HG03108 (cell line): ENCODE measurements around the gene GBE1.

Source experiments
- ATAC-seq: cut with Tn5 transposase; IDR thresholded peaks from one replicate; pipeline ENCODE4 v1.9.1; 2021; ENCODE audit warnings: moderate library complexity; ENCODE audit not compliant: unreplicated experiment

The GBE1 gene

DNA sequence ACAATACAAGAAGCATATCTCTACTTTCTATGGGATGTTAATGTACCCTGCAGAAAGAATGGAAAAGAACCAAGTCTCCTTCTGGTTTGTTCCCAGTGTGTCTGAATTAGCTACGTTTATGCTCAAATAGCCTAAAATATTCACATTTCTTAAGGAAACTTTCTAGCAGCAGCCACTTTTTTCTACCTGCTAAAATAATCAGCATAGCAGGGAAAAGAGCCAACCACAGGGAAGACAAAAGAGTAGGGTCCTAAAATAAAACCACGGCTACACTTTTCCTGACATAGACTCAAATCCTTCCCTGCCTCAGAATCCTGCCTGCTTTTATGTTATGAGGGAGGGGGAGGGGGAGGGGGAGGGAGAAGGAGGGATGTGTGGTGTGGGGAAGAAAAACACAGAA is 136.7 kb downstream of the GBE1 start:
- ATAC-seq = no peak

DNA sequence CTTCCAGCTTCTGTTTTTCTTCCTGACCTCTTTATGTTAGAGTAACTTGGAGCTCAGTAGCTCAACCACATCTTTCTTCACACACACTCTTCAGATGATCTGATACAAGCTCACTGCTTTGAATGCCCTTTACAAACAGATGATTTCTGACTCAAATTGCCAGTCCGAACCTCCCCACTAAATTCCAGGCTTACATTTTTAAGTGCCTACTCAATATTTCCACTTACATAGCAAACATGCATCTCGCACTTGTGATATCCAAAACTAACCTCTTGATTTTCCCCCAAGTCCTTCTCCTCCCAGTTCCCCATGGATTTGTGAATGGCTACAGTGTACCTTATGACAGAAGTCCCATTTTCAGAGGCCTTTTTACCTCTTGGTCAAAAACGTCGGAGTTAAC is 139.1 kb downstream of the GBE1 start:
- ATAC-seq = no peak

DNA sequence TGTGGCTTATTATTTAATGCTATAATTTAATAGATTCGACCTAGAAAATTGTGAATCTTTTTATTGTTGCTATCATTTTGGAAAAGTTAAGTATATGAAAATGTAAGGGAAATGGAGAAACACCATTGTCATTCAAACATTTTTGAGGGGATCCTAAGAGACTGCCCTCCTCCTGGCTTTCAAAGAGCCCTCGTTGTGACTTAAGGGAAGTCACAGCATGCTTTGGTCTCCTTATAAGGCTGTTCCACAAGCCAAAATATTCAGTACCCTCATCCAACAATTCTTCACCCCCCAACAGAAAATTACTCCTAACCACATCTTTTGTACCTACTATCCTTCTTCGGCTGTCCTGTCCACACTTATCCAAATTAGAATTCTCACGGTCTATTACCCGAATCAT is 140.2 kb downstream of the GBE1 start:
- no peak for ATAC-seq

DNA sequence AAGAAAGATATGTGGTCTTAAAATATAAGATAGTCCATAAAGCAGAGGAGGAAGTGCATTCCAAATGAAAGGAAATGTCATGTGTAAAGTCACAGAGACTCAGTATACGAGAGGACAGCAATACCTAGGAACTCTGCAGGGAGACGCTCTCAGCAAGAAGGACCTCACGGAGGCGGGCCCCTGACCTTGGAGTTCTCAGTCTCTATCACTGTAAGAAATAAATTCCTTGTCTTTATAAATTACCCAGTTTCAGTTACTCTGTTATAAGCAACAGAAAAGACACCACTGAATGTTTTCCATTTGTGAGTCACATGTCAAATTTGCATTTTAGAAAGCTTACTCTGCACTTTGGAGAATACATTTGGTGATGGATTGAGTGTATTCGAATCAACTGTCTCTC is 140.6 kb downstream of the GBE1 start:
- no peak for ATAC-seq

DNA sequence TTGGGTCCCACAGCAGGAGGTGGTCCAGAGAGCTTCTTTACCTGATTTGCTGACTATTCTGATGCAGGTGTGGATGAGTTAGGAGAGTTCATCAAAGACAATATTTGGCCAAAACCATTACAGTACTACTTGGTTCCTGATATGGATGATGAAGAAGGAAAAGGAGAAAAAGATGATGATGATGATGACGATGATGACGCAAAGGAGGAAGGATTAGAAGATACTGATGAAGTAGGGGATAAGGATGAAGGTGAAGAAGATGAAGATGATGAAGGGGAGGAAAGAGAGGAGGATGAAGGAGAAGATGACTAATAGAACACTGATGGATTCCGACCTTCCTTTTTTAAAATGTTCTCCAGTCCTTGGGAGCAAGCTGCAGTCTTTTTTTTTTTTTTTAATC is 148.7 kb downstream of the GBE1 start:
- ATAC-seq = no peak

DNA sequence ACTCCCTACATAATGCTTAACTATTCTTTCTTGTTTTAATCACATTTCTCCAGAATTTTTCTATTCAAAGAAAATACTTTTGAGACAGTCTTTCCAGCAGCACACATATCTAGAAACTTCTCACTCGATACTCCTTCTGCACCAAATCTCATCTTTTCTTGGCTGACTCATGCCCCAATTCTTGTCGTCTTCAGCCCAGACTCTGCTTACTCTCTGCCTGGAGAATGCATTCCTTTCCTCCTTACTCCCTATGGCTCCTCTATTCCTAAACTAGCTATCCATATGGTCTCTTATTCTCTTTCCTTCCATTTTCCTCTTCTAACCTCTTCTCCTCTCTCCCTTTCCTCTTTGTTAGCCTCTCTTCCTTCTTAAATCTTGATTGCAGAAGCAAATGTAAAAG is 158.7 kb downstream of the GBE1 start:
- no peak for ATAC-seq

DNA sequence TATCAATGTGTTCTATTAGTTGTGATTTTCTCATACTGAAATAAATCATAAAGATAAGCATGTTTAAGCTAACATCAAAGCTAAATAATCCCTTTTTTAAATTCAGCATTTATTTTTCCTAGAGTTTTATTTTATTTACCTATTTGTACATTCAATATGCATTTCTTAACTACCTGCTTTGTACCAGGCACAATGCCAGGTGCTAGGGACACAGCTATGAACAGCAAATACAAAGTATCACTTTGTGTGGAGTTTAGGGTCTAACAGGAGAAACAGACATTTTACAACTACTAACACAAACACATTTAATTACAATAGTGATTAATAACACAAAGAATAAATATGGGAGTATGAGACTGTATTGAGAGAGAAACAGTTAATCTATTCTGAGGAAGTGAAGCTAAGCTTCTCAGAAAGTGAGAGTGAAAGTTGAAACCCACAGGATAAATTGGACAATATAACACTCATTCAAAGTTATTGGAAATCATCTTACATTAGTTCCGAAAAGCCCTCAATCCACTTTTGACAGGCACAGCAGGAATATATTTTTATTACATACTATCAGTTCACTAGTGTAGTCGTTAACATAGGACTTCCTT is 159.6 kb downstream of the GBE1 start:
- ATAC-seq = no peak

DNA sequence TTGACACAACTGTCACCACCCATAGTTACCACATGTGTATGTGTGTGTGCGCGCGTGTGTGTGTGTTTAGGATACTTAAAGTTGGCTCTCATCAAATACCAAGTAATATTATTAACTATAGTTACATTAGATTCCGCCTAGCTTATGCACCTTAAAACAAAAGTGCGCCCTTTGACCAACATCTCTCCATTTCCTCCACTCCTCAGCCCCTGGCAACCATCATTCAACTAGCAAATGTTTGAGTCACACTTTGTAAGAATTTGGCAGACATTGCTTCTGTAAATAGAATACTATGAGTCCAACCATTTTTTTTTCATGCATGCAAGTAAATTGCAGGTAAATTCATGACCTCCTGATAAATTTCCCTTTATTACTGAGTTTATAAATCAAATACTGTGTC is 169.3 kb downstream of the GBE1 start:
- ATAC-seq = no peak

DNA sequence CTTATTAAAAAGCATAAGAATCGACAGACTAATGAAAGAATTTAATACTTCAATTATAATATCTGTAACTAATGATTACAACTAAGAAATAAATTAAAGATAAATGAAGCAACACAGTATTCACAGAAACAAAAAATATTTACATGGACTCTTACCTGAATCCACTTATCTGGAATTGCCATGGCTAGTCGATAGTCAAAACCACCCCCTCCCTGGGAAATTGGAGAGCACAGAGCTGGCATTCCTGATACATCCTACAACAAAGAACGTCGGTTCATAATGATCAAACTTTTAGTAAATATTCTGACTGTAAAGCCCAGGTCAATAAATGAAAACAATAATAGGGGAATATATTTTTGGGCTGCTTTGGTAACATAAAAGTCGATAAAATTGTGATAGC is 175.5 kb downstream of the GBE1 start:
- ATAC-seq = no peak

DNA sequence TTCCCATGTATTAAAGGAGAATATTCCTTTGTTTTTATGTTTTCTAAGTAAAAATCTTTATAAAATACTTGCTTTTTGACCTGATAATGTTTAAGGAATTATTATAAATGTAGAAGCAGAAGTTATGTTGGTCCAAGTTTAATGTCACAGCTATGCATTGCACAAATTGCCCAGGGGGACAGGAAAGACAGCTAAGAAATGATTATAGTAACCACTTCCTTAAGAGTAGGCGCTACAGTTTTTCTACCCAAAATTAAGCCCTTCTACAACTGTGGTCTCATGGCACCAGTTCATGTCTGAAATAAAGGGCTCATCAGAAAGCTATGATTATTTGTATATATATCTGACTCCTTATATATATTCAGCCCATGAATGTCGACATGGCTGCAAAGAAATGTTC is 176.4 kb downstream of the GBE1 start:
- no peak for ATAC-seq

DNA sequence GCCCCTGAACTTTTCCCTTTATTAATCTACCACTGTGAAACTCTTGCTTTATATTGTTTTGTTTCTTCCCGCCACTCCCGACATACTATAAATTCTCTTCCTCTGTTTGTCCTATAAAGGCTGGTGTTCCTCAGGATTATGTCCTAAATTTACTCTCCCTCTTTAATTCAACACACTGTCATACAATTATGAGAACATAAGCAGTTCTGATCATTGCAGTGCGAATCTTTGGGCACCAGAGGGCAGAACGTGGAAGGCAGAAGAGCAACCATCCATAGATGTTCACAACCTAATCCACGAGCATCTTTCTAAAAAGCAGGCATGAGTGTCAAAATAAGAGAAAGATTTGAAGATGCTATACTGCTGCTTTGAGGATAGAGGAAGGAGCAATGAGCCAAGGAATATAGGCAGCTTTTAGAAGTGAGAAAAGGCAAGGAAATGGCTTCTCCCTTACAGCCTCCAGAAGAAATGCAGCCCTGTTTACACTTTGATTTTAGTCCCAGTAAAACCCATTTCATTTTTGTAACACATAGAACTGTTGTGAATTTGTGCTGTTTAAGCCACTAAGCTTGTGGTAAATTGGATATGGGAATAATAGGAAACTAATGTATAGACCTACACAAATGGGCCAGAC is 179.4 kb downstream of the GBE1 start:
- ATAC-seq = peak; percentile 56

DNA sequence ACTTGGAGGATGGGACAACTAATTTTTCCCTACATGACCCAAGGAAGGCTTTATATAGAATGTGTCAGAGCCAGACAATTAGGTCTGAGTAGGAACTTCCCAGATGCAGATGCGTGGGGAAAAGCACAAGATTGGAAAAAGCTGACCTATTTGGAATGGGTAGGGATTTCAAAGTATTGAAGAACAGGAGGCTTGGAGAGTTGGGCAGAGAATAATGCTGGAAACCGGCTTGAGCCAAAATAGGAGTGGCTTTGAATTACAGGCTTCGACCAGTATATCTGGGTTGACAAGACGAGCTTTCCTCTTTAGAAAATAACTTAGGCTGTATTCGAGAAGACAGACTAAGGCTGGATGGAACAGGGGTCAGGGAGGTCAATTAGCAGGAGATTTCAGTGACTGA is 181.1 kb downstream of the GBE1 start:
- no peak for ATAC-seq

DNA sequence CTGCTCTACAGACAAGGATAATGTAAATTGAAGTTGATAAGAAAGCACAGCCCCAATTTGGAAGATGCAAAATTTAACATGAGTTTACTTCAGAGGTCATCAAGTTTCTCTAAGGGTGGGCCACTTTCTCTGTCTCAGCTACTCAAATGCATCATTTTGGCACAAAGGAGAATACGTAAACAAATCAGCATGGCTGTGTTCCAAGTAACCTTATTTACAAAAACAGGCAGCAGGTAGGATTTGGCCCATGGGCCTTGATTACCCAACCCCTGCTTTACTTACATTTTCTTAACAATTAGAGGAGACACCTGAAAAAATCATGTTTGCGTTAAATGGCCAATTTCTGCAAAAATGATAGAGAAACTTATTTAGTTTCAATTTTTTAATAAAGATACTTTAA is 181.7 kb downstream of the GBE1 start:
- no peak for ATAC-seq

DNA sequence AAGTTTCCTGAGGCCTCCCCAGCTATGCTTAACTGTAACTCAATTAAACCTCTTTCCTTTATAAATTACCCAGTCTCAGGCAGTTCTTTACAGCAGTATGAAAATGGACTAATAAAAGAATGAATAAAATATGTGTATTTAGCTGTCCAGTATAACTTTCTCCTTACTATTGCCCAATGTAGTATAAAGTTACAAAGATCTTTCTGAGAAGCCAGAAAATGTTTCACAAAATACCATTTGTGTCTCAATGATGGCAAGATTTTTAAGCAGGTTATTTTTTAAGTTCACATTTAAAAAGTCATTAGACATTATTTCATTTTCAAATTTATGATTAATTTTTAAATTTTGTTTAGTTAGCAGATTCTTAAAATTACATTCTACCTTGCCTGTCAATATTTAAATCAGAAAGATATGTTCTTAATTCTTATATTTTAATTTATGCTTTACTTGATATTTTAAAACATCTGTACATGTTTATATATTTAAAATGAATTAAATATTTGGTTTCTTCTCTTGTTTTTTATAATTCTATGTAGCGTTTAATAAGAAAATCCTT is 189.2 kb downstream of the GBE1 start:
- ATAC-seq = no peak

DNA sequence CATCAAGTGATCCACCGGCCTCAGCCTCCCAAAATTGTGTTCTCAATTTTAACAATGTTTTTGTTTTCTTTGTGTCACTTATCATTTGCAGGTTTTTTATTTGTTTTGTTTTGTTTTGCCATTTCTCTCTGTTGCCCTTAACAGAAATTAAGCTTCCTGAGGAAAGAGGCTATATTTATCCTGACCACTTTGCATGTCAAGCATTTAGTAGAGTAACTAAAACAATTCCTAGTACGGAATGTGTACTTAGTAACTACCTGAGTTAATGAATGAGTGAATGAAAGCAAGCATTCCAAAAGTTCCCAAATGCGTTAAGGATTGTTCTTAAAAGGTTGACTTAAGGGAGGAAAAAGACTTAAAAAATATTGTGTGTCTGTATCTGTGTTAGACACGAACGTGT is 193.1 kb downstream of the GBE1 start:
- no peak for ATAC-seq

DNA sequence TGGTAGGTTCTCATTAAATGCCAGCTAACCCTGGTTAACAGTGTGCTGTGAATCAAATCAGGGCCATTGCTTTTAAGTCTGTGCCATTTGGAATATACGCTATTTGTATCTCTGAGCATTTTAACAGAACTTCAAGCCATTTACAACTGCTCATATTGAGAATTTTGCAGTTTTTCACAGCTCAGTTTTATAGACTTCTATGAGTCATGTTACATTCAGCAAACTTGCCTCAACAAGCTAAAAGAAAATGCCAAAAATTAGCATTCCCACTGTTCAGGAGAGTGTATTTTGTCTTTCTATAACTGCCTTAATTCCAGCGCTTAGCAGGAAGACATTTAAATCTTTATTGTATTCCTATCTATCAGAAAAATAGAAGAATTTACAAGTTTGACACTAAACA is 196.4 kb downstream of the GBE1 start:
- ATAC-seq = no peak

DNA sequence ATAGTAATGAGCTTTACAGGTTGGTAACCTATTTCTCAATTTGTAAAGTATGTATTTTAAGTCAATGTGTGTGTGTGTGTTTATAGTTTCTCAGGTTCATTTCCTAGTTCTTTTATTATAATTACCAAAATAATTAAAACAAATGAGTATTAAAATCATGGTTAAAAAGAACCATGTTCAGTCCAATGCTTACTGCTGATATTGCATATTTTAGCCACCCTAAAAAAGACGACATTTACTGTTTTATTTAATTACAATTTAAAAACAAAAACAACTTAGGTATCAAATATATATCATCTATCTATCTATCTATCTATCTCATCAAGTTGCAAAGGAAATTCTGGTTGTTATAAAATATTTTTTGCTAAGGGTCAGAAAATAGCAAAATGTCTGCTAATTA is 203.3 kb downstream of the GBE1 start:
- no peak for ATAC-seq

DNA sequence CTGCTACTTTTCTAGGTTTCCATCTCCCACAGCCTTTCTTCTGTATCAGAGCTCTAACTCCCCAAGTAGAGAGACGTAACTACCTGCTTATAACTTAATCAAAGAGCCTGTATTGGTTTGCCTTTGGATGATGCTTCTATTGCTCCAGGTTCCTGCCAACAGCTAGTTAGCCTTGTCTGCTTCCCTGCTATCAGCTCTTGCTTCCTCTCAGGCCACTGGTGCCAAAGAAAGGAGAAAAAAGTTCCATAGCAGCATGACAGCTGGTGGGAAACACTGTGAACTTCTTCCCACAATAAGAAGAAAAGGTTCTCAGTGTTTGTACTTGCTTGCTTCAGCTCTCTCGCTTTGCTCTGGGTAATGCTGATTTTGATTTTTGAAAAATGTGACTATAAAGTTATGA is 206.6 kb downstream of the GBE1 start:
- no peak for ATAC-seq

DNA sequence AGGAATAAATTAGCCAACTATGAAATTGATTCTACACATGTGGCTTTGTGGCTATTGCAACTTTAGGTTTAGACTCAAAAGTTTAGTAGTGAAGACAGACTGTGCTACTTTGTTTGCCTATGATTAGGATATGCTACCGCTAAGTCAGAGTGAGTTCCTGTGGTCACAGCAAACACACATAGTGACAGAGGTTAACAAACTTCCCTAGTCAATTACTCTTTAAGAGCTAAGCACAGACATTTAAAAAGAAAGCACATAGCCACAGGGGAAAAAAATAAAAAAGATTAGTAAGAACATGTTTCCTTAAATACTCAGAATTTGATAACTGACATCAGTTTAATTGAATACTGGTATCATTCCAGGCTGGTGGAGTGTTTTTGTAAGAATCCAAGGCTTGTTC is 207.1 kb downstream of the GBE1 start:
- peak; percentile 64 for ATAC-seq

DNA sequence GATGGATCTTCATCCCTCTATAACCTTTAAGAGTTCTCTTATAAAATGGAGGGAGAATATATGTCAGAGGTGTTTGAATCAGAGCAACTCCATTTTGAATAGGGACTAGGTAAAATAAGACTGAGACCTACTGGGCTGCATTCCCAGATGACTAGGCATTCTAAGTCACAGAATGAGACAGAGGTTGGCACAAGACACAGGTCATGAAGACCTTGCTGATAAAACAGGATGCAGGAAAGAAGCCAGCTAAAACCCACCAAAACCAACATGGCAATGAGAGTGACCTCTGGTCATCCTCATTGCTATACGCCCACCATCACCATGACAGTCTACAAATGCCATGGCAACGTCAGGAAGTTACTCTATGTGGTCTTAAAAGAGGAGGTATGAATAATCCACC is 211.0 kb downstream of the GBE1 start:
- ATAC-seq = no peak

DNA sequence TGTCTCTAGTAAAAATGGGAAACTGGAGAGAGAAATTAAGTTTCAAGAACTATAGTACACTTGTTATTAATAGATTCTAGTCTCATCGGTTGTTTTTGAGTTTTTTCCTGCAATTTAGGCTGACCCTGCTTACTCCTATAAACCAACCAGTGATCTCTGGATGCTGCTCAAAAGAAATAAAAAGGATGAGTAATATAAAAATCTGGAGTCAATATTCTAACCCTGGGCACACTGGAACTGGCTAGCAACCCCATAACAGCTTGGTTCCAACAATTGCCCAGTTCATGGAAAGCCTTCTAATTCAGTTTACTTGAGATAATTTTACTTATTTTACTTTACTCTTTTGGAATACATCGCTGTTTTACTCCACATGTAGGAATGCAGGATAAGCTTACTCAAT is 211.6 kb downstream of the GBE1 start:
- no peak for ATAC-seq

DNA sequence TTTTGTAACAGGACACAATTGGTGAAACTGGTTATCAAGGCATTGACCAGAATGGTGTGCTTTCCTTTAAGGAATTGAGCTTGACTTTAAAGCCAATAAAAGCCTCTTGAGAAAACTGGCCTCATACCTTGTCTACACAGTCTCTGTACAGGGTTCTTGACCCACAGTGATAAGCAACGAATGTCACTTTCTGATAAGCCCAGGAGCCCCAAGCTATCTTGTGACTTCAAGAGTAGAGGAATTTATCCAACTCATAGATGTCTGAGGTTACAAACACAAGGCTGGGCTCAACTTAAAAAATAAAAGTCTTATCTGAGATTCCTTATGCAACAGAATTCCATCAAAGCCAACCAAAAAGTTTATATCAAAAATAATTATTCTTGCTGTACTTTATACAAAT is 212.1 kb downstream of the GBE1 start:
- ATAC-seq = no peak

DNA sequence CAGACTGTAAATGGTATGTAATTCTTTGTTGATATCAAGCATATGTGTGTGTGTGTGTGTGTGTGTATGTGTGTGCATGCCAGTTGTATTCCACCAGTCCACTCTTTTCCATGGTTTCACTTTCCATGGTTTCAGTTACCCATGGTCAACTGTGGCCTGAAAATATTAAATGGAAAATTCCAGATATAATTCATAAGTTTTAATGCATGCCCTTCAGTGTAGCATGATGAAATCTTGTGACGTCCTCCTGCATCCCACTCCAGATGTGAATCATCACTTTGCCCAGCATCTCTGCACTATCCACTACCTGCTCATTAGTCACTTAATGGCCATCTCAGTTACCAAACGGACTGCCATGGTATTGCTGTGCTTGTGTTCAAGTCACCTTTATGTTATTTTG is 215.9 kb downstream of the GBE1 start:
- ATAC-seq = no peak
